Trophoblast cell (in vitro differentiated cells and primary cell): ENCODE results near the gene OLFML3.
A peak's percentile ranks its signal among the peaks of the same experiment; 100 is the strongest.

ENCODE experiments used
- DNase-seq, 2 donors: peaks; one replicate each; pipeline ENCODE4 v3.0.0-alpha.2; 2016
- H2AFZ ChIP-seq: 2 replicates; pipeline ENCODE4 v1.6.1; 2013; ENCODE audit warnings: low read length, moderate library complexity, mild to moderate bottlenecking; ENCODE audit not compliant: insufficient read depth, poor library complexity
- H2AK5ac ChIP-seq: 2 replicates; pipeline ENCODE4 v1.6.1; 2013; ENCODE audit warnings: mild to moderate bottlenecking, low read length
- H2BK120ac ChIP-seq: 2 replicates; pipeline ENCODE4 v1.6.1; 2013; ENCODE audit warnings: low read length, mild to moderate bottlenecking, moderate library complexity; ENCODE audit not compliant: insufficient read depth, poor library complexity
- H2BK12ac ChIP-seq: 2 replicates; pipeline ENCODE4 v1.6.1; 2013; ENCODE audit warnings: mild to moderate bottlenecking, low read length, moderate library complexity
- H2BK5ac ChIP-seq: 2 replicates; pipeline ENCODE4 v1.6.1; 2013; ENCODE audit warnings: low read length, low read depth, moderate library complexity, mild to moderate bottlenecking; ENCODE audit not compliant: poor library complexity
- H3K14ac ChIP-seq: 2 replicates; pipeline ENCODE4 v1.6.1; 2013; ENCODE audit warnings: mild to moderate bottlenecking, low read length
- H3K18ac ChIP-seq: 2 replicates; pipeline ENCODE4 v1.6.1; 2013; ENCODE audit warnings: mild to moderate bottlenecking, low read length
- H3K23ac ChIP-seq: 2 replicates; pipeline ENCODE4 v1.6.1; 2013; ENCODE audit warnings: low read length
- H3K27ac ChIP-seq: 2 replicates; pipeline ENCODE4 v1.5.1; 2013; ENCODE audit warnings: low read depth, mild to moderate bottlenecking, inconsistent platforms, low read length, moderate library complexity
- H3K27me3 ChIP-seq: 2 replicates; pipeline ENCODE4 v1.6.1; 2013; ENCODE audit warnings: inconsistent platforms, mild to moderate bottlenecking, low read length, moderate library complexity; ENCODE audit not compliant: insufficient read depth
- H3K36me3 ChIP-seq, 2 experiments: 1 replicate in 1 of 2; 2 replicates in 1 of 2; pipeline ENCODE4 v1.6.1; 2013; ENCODE audit warnings: low read length in 2 of 2, mild to moderate bottlenecking in 2 of 2, moderate library complexity in 1 of 2; ENCODE audit not compliant: insufficient read depth in 2 of 2, control insufficient read depth in 1 of 2
- H3K4ac ChIP-seq: 2 replicates; pipeline ENCODE4 v1.6.1; 2013; ENCODE audit warnings: low read depth, mild to moderate bottlenecking, low read length, moderate library complexity
- H3K4me1 ChIP-seq, 2 experiments: 1 replicate in 1 of 2; 2 replicates in 1 of 2; pipeline ENCODE4 v1.6.1; 2013; ENCODE audit warnings: low read length in 2 of 2, mild to moderate bottlenecking in 2 of 2, moderate library complexity in 1 of 2; ENCODE audit not compliant: insufficient read depth in 2 of 2, control insufficient read depth in 1 of 2
- H3K4me2 ChIP-seq: 2 replicates; pipeline ENCODE4 v1.6.1; 2013; ENCODE audit warnings: inconsistent platforms, mild to moderate bottlenecking, low read length, moderate library complexity
- H3K4me3 ChIP-seq: 2 replicates; pipeline ENCODE4 v1.5.1; 2013; ENCODE audit warnings: mild to moderate bottlenecking, low read depth, low read length, inconsistent platforms
- H3K79me1 ChIP-seq: one replicate; pipeline ENCODE4 v1.6.1; 2013; ENCODE audit warnings: low read length
- H3K79me2 ChIP-seq: 2 replicates; pipeline ENCODE4 v1.6.1; 2013; ENCODE audit warnings: low read length, mild to moderate bottlenecking; ENCODE audit not compliant: control insufficient read depth, insufficient read depth, poor library complexity
- H3K9ac ChIP-seq: 2 replicates; pipeline ENCODE4 v1.6.1; 2013; ENCODE audit warnings: mild to moderate bottlenecking, low read length
- H3K9me3 ChIP-seq: 2 replicates; pipeline ENCODE4 v1.6.1; 2013; ENCODE audit warnings: low read depth, mild to moderate bottlenecking, control low read depth, inconsistent platforms, low read length; ENCODE audit not compliant: insufficient read depth
- H4K12ac ChIP-seq: 2 replicates; pipeline ENCODE4 v1.6.1; 2013; ENCODE audit warnings: low read depth, mild to moderate bottlenecking, low read length, moderate library complexity
- H4K8ac ChIP-seq: 2 replicates; pipeline ENCODE4 v1.6.1; 2013; ENCODE audit warnings: low read depth, mild to moderate bottlenecking, low read length, moderate library complexity
- H4K91ac ChIP-seq: one replicate; pipeline ENCODE4 v1.6.1; 2013; ENCODE audit warnings: low read depth, mild to moderate bottlenecking, low read length, moderate library complexity
- WGBS: extraction: QIAGEN DNeasy Blood & Tissue Kit; methylation state at CpG from one replicate; pipeline ENCODE4 v1.1.7; 2013; ENCODE audit warnings: missing lambda C conversion rate; ENCODE audit not compliant: insufficient read length, insufficient coverage; ENCODE audit errors: extremely low coverage; 5-methylcytosine and 5-hydroxymethylcytosine counted together

The OLFML3 gene

DNA sequence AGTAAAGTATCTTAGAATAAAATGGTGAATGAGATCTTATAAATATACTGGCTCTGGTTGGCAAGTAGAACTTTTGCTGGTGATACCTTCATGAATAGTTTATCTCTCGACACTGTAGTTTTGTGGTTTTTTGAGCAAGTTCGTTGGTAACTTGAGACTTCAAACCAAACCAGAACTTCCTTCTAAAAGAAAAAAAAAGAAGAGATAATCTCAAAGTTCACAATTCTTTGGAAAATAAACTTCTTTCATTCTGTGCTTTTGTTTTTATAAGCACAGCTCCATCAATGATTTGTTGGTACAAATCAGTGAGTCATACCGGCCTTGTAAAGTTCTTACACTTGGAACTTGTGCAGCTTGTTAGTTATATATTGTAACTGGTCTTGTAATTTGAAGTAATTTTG is 47.8 kb upstream of the OLFML3 start:
- H2AFZ ChIP-seq = no peak overlapping the region
- H3K23ac ChIP-seq = no peak overlapping the region
- peaks cover 9% of the 10 kb centered on the region for H3K79me2 ChIP-seq
- H2BK12ac ChIP-seq = no peak overlapping the region
- no peak overlapping the region for H3K27ac ChIP-seq
- no peak overlapping the region for H3K9ac ChIP-seq
- no peak overlapping the region for H3K14ac ChIP-seq
- DNase-seq = no peak
- no peaks in the 10 kb centered on the region for H3K27me3 ChIP-seq
- H3K4me1 ChIP-seq = peaks cover 2% of the 10 kb centered on the region in 2 experiments
- no peaks in the 10 kb centered on the region for H3K36me3 ChIP-seq
- H3K79me1 ChIP-seq = peaks cover 9% of the 10 kb centered on the region
- no peak overlapping the region for H4K12ac ChIP-seq
- no CpG with 5 or more reads among the region's 3 CpGs for WGBS
- no peak overlapping the region for H3K4me2 ChIP-seq
- no peak overlapping the region for H2BK120ac ChIP-seq
- H3K18ac ChIP-seq = no peak overlapping the region
- H3K9me3 ChIP-seq = no peaks in the 10 kb centered on the region
- H2AK5ac ChIP-seq = no peak overlapping the region
- no peak overlapping the region for H4K8ac ChIP-seq
- H4K91ac ChIP-seq = no peak overlapping the region
- no peak overlapping the region for H3K4ac ChIP-seq
- H2BK5ac ChIP-seq = no peak overlapping the region
- no peak overlapping the region for H3K4me3 ChIP-seq

DNA sequence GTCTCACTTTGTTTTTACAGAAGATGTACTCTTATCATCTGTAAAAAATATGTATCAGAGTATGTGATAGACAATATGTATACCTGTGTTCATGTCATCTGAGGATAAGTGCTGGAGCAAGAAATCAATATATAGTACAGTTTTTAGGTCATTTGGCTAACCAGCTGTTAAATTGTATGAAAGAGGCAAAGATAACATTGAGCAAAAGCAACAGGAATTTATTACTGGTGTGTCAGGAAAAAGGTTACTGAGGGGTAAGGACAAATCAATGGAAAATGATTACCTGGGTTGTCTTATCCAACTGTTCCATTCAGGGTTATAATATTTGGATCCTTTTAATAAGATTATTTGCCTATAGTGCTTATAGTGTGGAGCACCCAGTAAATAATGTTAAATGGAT is 45.3 kb upstream of the OLFML3 start:
- no peak overlapping the region for H3K4me3 ChIP-seq
- no peak overlapping the region for H3K23ac ChIP-seq
- H3K27me3 ChIP-seq = no peaks in the 10 kb centered on the region
- H3K9ac ChIP-seq = no peak overlapping the region
- H3K14ac ChIP-seq = no peak overlapping the region
- H3K9me3 ChIP-seq = no peaks in the 10 kb centered on the region
- no peaks in the 10 kb centered on the region for H3K36me3 ChIP-seq
- H2BK12ac ChIP-seq = no peak overlapping the region
- no peak overlapping the region for H2AFZ ChIP-seq
- no peak overlapping the region for H4K91ac ChIP-seq
- no peak overlapping the region for H3K27ac ChIP-seq
- no peak for DNase-seq
- no peak overlapping the region for H3K4me2 ChIP-seq
- H2AK5ac ChIP-seq = no peak overlapping the region
- H2BK5ac ChIP-seq = no peak overlapping the region
- H3K4me1 ChIP-seq = peaks cover 2 to 4% of the 10 kb centered on the region in 2 experiments
- peaks cover 8% of the 10 kb centered on the region for H3K79me1 ChIP-seq
- no peak overlapping the region for H3K18ac ChIP-seq
- H4K12ac ChIP-seq = no peak overlapping the region
- no peak overlapping the region for H2BK120ac ChIP-seq
- H3K4ac ChIP-seq = no peak overlapping the region
- H4K8ac ChIP-seq = no peak overlapping the region
- peaks cover 12% of the 10 kb centered on the region for H3K79me2 ChIP-seq

DNA sequence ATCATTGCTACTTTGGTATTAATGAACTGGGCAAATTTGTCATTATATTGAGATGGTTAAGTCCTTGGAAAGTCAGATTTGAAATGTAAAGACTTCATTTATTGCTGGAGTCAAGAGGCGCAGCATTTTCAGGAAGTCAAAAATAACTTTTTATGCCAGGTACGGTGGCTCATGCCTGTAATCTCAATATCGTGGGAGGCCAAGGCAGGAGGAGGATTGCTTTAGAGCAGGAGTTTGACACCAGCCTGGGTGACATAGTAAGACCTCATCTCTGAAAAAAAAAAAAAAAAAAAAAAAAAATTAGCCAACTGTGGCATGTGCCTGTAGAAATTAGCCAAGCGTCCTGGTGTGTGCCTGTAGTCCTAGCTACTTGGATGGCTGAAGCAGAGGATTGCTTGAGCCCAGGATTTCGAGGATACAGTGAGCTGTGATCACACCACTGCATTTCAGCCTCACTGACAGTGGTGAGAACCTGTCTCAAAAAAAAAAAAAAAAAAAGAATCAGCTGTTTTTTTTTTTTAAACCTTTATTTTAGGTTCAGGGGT is 44.7 kb upstream of the OLFML3 start:
- Histone ChIP-seq H3K4me2 (no peak overlapping the region), H3K4ac (peak overlapping the region; percentile 83), H3K4me1 (peaks cover 2 to 4% of the 10 kb centered on the region in 2 experiments), H4K8ac (no peak overlapping the region), H3K79me2 (peaks cover 12% of the 10 kb centered on the region), H2AK5ac (no peak overlapping the region), H4K12ac (no peak overlapping the region), H3K14ac (no peak overlapping the region), H3K36me3 (no peaks in the 10 kb centered on the region), H3K27me3 (no peaks in the 10 kb centered on the region), H2BK5ac (no peak overlapping the region), H3K9me3 (no peaks in the 10 kb centered on the region), H3K27ac (no peak overlapping the region), H2BK12ac (no peak overlapping the region), H3K4me3 (no peak overlapping the region), H3K18ac (no peak overlapping the region), H3K79me1 (peaks cover 5% of the 10 kb centered on the region), H3K23ac (no peak overlapping the region), H3K9ac (no peak overlapping the region), H2BK120ac (no peak overlapping the region), H2AFZ (no peak overlapping the region), H4K91ac (no peak overlapping the region)
- DNase-seq = no peak
- no CpG with 5 or more reads among the region's 5 CpGs for WGBS

DNA sequence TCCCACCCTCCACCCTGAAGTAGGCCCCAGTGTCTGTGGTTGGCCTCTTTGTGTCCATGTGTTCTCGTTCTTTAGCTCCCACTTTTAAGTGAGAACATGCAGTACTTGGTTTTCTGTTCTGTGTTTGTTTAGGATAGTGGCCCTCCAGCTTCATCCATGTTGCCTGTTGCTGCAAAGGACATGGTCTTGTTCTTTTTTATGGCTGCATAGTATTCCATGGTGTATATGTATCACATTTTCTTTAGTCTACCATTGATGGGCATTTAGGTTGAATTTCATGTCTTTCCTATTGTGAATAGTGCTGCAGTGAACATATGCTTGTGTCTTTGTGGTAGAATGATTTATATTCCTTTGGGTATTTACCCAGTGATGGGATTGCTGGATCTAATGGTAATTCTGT is 44.1 kb upstream of the OLFML3 start:
- no peak overlapping the region for H4K91ac ChIP-seq
- H2AK5ac ChIP-seq = no peak overlapping the region
- no peak overlapping the region for H2BK5ac ChIP-seq
- no peak for DNase-seq
- peaks cover 2 to 4% of the 10 kb centered on the region in 2 experiments for H3K4me1 ChIP-seq
- peak overlapping the region; percentile 19 for H3K4ac ChIP-seq
- no peak overlapping the region for H3K4me3 ChIP-seq
- no peak overlapping the region for H4K12ac ChIP-seq
- H3K9me3 ChIP-seq = no peaks in the 10 kb centered on the region
- WGBS = no CpG with 5 or more reads among the region's 1 CpG
- no peaks in the 10 kb centered on the region for H3K36me3 ChIP-seq
- H3K27me3 ChIP-seq = no peaks in the 10 kb centered on the region
- no peak overlapping the region for H3K27ac ChIP-seq
- no peaks in the 10 kb centered on the region for H3K79me1 ChIP-seq
- no peak overlapping the region for H3K18ac ChIP-seq
- H4K8ac ChIP-seq = no peak overlapping the region
- H3K9ac ChIP-seq = no peak overlapping the region
- no peak overlapping the region for H3K4me2 ChIP-seq
- H2BK12ac ChIP-seq = no peak overlapping the region
- peaks cover 9% of the 10 kb centered on the region for H3K79me2 ChIP-seq
- H2AFZ ChIP-seq = no peak overlapping the region
- no peak overlapping the region for H3K14ac ChIP-seq
- no peak overlapping the region for H2BK120ac ChIP-seq
- no peak overlapping the region for H3K23ac ChIP-seq
